K562 (cell line): ENCODE data around the gene SLC35E3. TPM values are rescaled to one million over a fixed set of nuclear protein-coding genes. Genes with fewer than 3 reads are reported as not detected.

Experiments used
- ATAC-seq: fragments of 200-7000 bp; cut with Tn5 transposase; 3 replicates; pipeline ENCODE4 v1.9.1; 2020; ENCODE audit warnings: moderate library complexity
- BruUV-seq: library from RNA; stranded (reverse); fragments of 400-500 nt; replicated peaks from 2 replicates; lab custom pipeline; 2021; lab: Mats Ljungman, UMichigan
- CTCF ChIA-PET: fragments of 300-600 bp; formaldehyde crosslinking; extraction: SDS; loops from one replicate; lab custom pipeline; 2021; ENCODE audit warnings: low intra/inter-chr PET ratio; lab: Yijun Ruan, JAX
- POLR2A ChIA-PET: fragments of 300-600, 350-650 bp; sonication (Branson Sonifier 250); formaldehyde crosslinking; extraction: SDS; loops from one replicate; lab custom pipeline; 2021; ENCODE audit warnings: antibody characterized with exemption, inconsistent platforms; lab: Yijun Ruan, JAX
- DNase-seq, 4 experiments: peaks; one replicate each; pipeline versions ENCODE4 v3.0.0 to v3.0.0-alpha.2; 2011 to 2018; ENCODE audit warnings: low spot score in 3 of 4, mixed read lengths in 3 of 4; ENCODE audit errors: extremely low read depth in 1 of 4
- FAIRE-seq: peaks from 2 replicates; lab custom pipeline; 2011; peaks lifted over from hg19 to GRCh38; lab: Jason Lieb, UNC
- H2AFZ ChIP-seq: 2 replicates; pipeline ENCODE4 v1.6.0; 2011; ENCODE audit warnings: low read depth, low read length, control low read depth, inconsistent platforms
- H3K27ac ChIP-seq: fragments of 200-600 bp; 3 replicates; pipeline ENCODE4 v1.8.0; 2011; ENCODE audit warnings: low read depth, mild to moderate bottlenecking, control low read depth, inconsistent platforms, low read length, moderate library complexity, mixed read lengths; ENCODE audit errors: extremely low read depth
- H3K27me3 ChIP-seq, 2 experiments: fragments of 300-600 bp in 1 of 2; 2 replicates in 1 of 2; 3 replicates in 1 of 2; pipeline versions ENCODE4 v1.6.0 to v1.8.0; 2011; ENCODE audit warnings: inconsistent platforms in 2 of 2, low read length in 2 of 2, mild to moderate bottlenecking in 1 of 2, mixed read lengths in 1 of 2, moderate library complexity in 1 of 2; ENCODE audit not compliant: control insufficient read depth in 2 of 2, insufficient read depth in 2 of 2
- H3K36me3 ChIP-seq: fragments of 300-600 bp; 3 replicates; pipeline ENCODE4 v1.8.0; 2011; ENCODE audit warnings: mild to moderate bottlenecking, low read length, inconsistent platforms; ENCODE audit not compliant: control insufficient read depth, insufficient read depth
- H3K4me1 ChIP-seq, 2 experiments: fragments of 200-600 bp in 1 of 2; replicated peaks in 1 of 2; 2 replicates in 1 of 2; 3 replicates in 1 of 2; pipeline versions ENCODE4 v1.5.1 to v1.8.0; 2011; ENCODE audit warnings: inconsistent platforms in 2 of 2, low read length in 2 of 2, mild to moderate bottlenecking in 1 of 2, mixed read lengths in 1 of 2, moderate library complexity in 1 of 2; ENCODE audit not compliant: control insufficient read depth in 2 of 2, insufficient read depth in 2 of 2
- H3K4me2 ChIP-seq: 2 replicates; pipeline ENCODE4 v1.6.1; 2011; ENCODE audit warnings: low read length, control low read depth, inconsistent platforms, mixed read lengths; ENCODE audit not compliant: insufficient read depth
- H3K4me3 ChIP-seq: fragments of 200-600 bp; sonication (generic), shearing (Covaris generic); 2 replicates; pipeline ENCODE4 v1.5.1; 2016; ENCODE audit warnings: control low read depth, inconsistent platforms
- H3K79me2 ChIP-seq: fragments of 200-600 bp; 3 replicates; pipeline ENCODE4 v1.8.0; 2011; ENCODE audit warnings: low read length, inconsistent platforms; ENCODE audit not compliant: control insufficient read depth, insufficient read depth
- H3K9ac ChIP-seq, 2 experiments: 2 replicates each; pipeline versions ENCODE4 v1.6.0 to v1.6.1; 2011; ENCODE audit warnings: low read depth in 2 of 2, low read length in 2 of 2, control low read depth in 1 of 2, inconsistent platforms in 1 of 2, mild to moderate bottlenecking in 1 of 2, mixed read lengths in 1 of 2; ENCODE audit not compliant: insufficient read depth in 1 of 2
- H3K9me1 ChIP-seq: one replicate; pipeline ENCODE4 v1.6.0; 2011; ENCODE audit warnings: inconsistent platforms, mild to moderate bottlenecking, low read length, moderate library complexity; ENCODE audit not compliant: control insufficient read depth, insufficient read depth
- H3K9me3 ChIP-seq: replicated peaks from 2 replicates; pipeline ENCODE4 v1.5.1; 2011; ENCODE audit warnings: low read depth, low read length, inconsistent platforms; ENCODE audit not compliant: control insufficient read depth, insufficient read depth
- H4K20me1 ChIP-seq: replicated peaks from 2 replicates; pipeline ENCODE4 v1.6.1; 2011; ENCODE audit warnings: low read length, inconsistent platforms, mixed read lengths; ENCODE audit not compliant: control insufficient read depth, insufficient read depth
- SNIP1 ChIP-seq: fragments of 450-650 bp; IDR thresholded peaks from 2 replicates; pipeline ENCODE4 v1.7.1; 2017; ENCODE audit warnings: low read depth, mild to moderate bottlenecking
- ZBED1 ChIP-seq: IDR thresholded peaks from 2 replicates; pipeline ENCODE4 v1.6.1; 2014
- ZNF41 ChIP-seq: fragments of 250-450 bp; sonication (Bioruptor Pico); conservative IDR thresholded peaks from 2 replicates; pipeline ENCODE4 v1.4.0; 2020; ENCODE audit warnings: mild to moderate bottlenecking
- ZNF589 ChIP-seq: fragments of 200-800 bp; sonication (Bioruptor generic); IDR thresholded peaks from 2 replicates; pipeline ENCODE4 v1.6.1; 2016; ENCODE audit warnings: low read depth, missing genetic modification characterization, missing compliant biosample characterization
- ZNF644 ChIP-seq: fragments of 200-800 bp; sonication (Bioruptor generic); IDR thresholded peaks from 2 replicates; pipeline ENCODE4 v1.6.1; 2016; ENCODE audit warnings: low read depth, missing genetic modification characterization, missing compliant biosample characterization
- ZNF79 ChIP-seq: fragments of 250-450 bp; sonication (Bioruptor Pico); IDR thresholded peaks from 2 replicates; pipeline ENCODE4 v1.4.0; 2020; ENCODE audit warnings: low read depth, mild to moderate bottlenecking, moderate library complexity
- WGBS: fragments of 100-300 bp; shearing (Covaris generic); methylation state at CpG from one replicate; pipeline ENCODE4 v1.1.6; 2016; ENCODE audit warnings: low coverage, mixed read lengths; ENCODE audit not compliant: insufficient coverage; ENCODE audit errors: missing lambda C conversion rate; 5-methylcytosine and 5-hydroxymethylcytosine counted together
- in situ Hi-C: fragments of 300-500 bp; cut with MboI; formaldehyde crosslinking; loops from 4 replicates; pipeline ENCODE4 v1.15.0; 2018; ENCODE audit warnings: inconsistent platforms, mixed read lengths
- intact Hi-C: fragments of 100-400 bp; cut with micrococcal nuclease; formaldehyde crosslinking; loops from 2 replicates; pipeline ENCODE4 v1.14.2; 2022
- polyA plus RNA-seq, 8 experiments: library from polyadenylated mRNA; depleted of rRNA in 4 of 8; stranded (reverse) in 5 of 8; unstranded in 3 of 8; fragments of >200 nt; fragmentation: Nextera tagmentation in 2 of 8; fragmentation: Illumina TruSeq in 1 of 8; extraction: Ambion mirVana in 2 of 8; extraction: Trizol in 1 of 8; gene quantifications; 2 replicates each; pipeline versions ENCODE4 v1.2.1 to v1.2.3, GENCODE V29; 2011 to 2014; ENCODE audit warnings: inconsistent platforms in 1 of 8, missing spikeins in 1 of 8
- total RNA-seq, 7 experiments: library from RNA; depleted of rRNA in 6 of 7; stranded (reverse); fragments of >200 nt in 6 of 7; fragmentation: Illumina TruSeq in 2 of 7; extraction: Trizol in 2 of 7; gene quantifications; 2 replicates each; pipeline versions ENCODE4 v1.2.1 to v1.2.3, GENCODE V29; 2011 to 2021; ENCODE audit warnings: low replicate concordance in 1 of 7

Gene SLC35E3
- total and polyA plus RNA-seq, 9 of the 15 experiments (the other 6 are each of a cell fraction or from before 2014, with no cell fraction given), result 1.2 to 5.9 (median 3.8) TPM

- H2AFZ ChIP-seq, result peak overlapping the region; percentile 82
- no peaks in the 10 kb centered on the region for H3K9me1 ChIP-seq
- no peaks in the 10 kb centered on the region for H3K79me2 ChIP-seq
- BruUV-seq, result no TSS peak
- POLR2A ChIA-PET, result interaction anchor here (1.0 to 1.9 kb wide), 2 partner anchors 8 to 15 kb away, joined by 5 to 7 read pairs; partner anchors contain the start of gene MDM2
- no peaks in the 10 kb centered on the region for H3K9me3 ChIP-seq
- peaks cover 0 to 4% of the 10 kb centered on the region in 2 experiments; a peak in 1 of 5 replicates for H3K4me1 ChIP-seq
- CTCF ChIA-PET, result no interaction called here
- no peak for TF ChIP-seq ZNF41 (CRISPR knock-in tag)
- TF ChIP-seq ZNF589 (CRISPR knock-in tag), result no peak
- no peak for TF ChIP-seq ZNF79 (CRISPR knock-in tag)
- TF ChIP-seq SNIP1, result no peak
- TF ChIP-seq ZBED1, result no peak
- no peak for TF ChIP-seq ZNF644 (tag)
- H3K4me2 ChIP-seq, result no peak overlapping the region
- H3K36me3 ChIP-seq, result no peaks in the 10 kb centered on the region
- DNase-seq (no peak), ATAC-seq (peak; percentile 33), FAIRE-seq (no peak)
- WGBS, result 56% methylated on average over 4 of the region's 4 CpGs
- no peaks in the 10 kb centered on the region for H3K27me3 ChIP-seq
- H3K4me3 ChIP-seq, result no peak overlapping the region
- H3K27ac ChIP-seq, result no peak overlapping the region; the same call in 2 of the 3 replicates
- no peaks in the 10 kb centered on the region for H4K20me1 ChIP-seq
- intact Hi-C loops, result no loop called here
- no peak overlapping the region for H3K9ac ChIP-seq
- in situ Hi-C loops, result no loop called here
These were observed 47.5 kb downstream of the SLC35E3 start for GRCh38 chr12:68793436-68793835.
